HAP-1 (cell line): ENCODE data around the gene AGPS.
"Not testable (repeated sequence)": the region's sequence is repeated elsewhere in the genome, so short reads cannot be mapped to it uniquely, and the experiment has no call there.

Experiments
- DNase-seq, 2 experiments: peaks; one replicate each; pipeline ENCODE4 v3.0.0-alpha.2; 2016 to 2020; ENCODE audit warnings: low spot score in 2 of 2
- H3K27me3 ChIP-seq: fragments of 250-450 bp; sonication (Bioruptor Pico); 2 replicates; pipeline ENCODE4 v1.5.1; 2020; ENCODE audit warnings: low read depth, mild to moderate bottlenecking, moderate library complexity
- H3K36me3 ChIP-seq: fragments of 250-450 bp; sonication (Bioruptor Pico); replicated peaks from 2 replicates; pipeline ENCODE4 v1.5.1; 2020; ENCODE audit warnings: mild to moderate bottlenecking
- H3K4me1 ChIP-seq: fragments of 250-450 bp; sonication (Bioruptor Pico); 2 replicates; pipeline ENCODE4 v1.5.1; 2020; ENCODE audit warnings: mild to moderate bottlenecking
- H3K4me3 ChIP-seq: fragments of 250-450 bp; sonication (Bioruptor Pico); 2 replicates; pipeline ENCODE4 v1.5.1; 2020; ENCODE audit warnings: mild to moderate bottlenecking, moderate library complexity
- H3K9me3 ChIP-seq: fragments of 250-450 bp; sonication (Bioruptor Pico); 2 replicates; pipeline ENCODE4 v1.5.1; 2020; ENCODE audit warnings: mild to moderate bottlenecking, moderate library complexity
- in situ Hi-C: fragments of 300-500 bp; cut with MboI; formaldehyde crosslinking; loops from 3 replicates; pipeline ENCODE4 v1.14.3; 2020; ENCODE audit warnings: low sequenced_read_pairs, inconsistent platforms, mixed read lengths

The AGPS gene

GRCh38 chr2:177392373-177393202 is at the start of gene AGPS:
Gene AGPS (plus strand): TSS chr2:177392773. CDS start chr2:177392790, 17 bp downstream.
- Histone ChIP-seq H3K9me3 (no peaks in the 10 kb centered on the region), H3K27me3 (no peaks in the 10 kb centered on the region), H3K4me1 (peaks cover 33% of the 10 kb centered on the region), H3K4me3 (peak within 1 kb of the TSS; percentile 57), H3K36me3 (no peaks in the 10 kb centered on the region; the same call in 1 of the 2 replicates)
- DNase-seq = peak; percentile 45 to 82
- in situ Hi-C loops = no loop called here

DNA sequence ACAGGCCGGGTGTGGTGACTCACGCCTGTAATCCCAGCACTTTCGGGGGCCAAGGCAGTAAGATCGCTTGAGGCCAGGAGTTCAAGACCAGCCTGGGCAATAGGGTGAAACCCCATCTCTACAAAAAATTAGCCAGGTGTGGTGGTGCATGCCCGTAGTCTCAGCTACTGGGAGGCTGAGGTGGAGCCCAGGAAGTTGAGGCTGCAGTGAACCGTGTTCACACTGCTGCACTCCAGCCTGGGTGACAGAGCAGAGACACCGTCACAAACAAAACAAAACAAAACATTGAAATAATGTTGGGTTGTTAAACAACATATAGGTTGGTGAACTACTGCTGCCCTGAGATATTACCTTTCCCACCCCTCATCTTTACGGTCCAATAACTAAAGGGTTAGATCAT is 48.8 kb upstream of the AGPS start:
- H3K4me3 ChIP-seq = no peak overlapping the region
- no peaks in the 10 kb centered on the region for H3K27me3 ChIP-seq
- H3K36me3 ChIP-seq = no peaks in the 10 kb centered on the region
- in situ Hi-C loops = no loop called here
- DNase-seq = no peak
- H3K9me3 ChIP-seq = no peaks in the 10 kb centered on the region
- no peaks in the 10 kb centered on the region for H3K4me1 ChIP-seq

- H3K36me3 ChIP-seq = no peaks in the 10 kb centered on the region
- H3K4me1 ChIP-seq = no peaks in the 10 kb centered on the region
- in situ Hi-C loops = no loop called here
- H3K4me3 ChIP-seq = no peak overlapping the region
- no peak for DNase-seq
- no peaks in the 10 kb centered on the region for H3K9me3 ChIP-seq
- no peaks in the 10 kb centered on the region for H3K27me3 ChIP-seq
Measured at GRCh38 chr2:177344316-177344715, 48.3 kb upstream of the AGPS start.

GRCh38 chr2:177346192-177346591 is 46.4 kb upstream of the AGPS start:
- in situ Hi-C loops = no loop called here
- Histone ChIP-seq H3K4me3 (no peak overlapping the region), H3K4me1 (no peaks in the 10 kb centered on the region), H3K9me3 (no peaks in the 10 kb centered on the region), H3K36me3 (no peaks in the 10 kb centered on the region), H3K27me3 (no peaks in the 10 kb centered on the region)
- DNase-seq = no peak

DNA sequence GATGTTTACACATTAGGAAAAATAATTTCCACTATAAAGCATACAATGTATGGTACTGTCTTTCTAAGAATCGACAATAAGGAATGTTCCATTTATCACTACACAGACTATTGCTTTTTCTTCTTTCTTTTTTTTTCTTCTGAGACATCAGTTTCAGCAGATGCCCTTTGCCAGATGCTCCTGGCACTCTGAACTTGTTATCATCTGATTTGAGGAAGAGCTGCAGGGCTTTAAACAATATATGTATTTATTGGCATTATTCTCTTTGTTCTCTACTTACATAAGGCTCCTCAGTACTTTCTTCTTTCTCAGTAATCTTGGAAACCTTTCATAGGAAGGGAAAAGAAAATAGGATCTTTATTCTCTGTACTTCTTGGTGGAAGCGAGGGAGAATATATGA is 45.0 kb upstream of the AGPS start:
- no peaks in the 10 kb centered on the region for H3K4me1 ChIP-seq
- in situ Hi-C loops = no loop called here
- DNase-seq = no peak
- no peaks in the 10 kb centered on the region for H3K27me3 ChIP-seq
- H3K36me3 ChIP-seq = no peaks in the 10 kb centered on the region
- no peaks in the 10 kb centered on the region for H3K9me3 ChIP-seq
- H3K4me3 ChIP-seq = no peak overlapping the region

DNA sequence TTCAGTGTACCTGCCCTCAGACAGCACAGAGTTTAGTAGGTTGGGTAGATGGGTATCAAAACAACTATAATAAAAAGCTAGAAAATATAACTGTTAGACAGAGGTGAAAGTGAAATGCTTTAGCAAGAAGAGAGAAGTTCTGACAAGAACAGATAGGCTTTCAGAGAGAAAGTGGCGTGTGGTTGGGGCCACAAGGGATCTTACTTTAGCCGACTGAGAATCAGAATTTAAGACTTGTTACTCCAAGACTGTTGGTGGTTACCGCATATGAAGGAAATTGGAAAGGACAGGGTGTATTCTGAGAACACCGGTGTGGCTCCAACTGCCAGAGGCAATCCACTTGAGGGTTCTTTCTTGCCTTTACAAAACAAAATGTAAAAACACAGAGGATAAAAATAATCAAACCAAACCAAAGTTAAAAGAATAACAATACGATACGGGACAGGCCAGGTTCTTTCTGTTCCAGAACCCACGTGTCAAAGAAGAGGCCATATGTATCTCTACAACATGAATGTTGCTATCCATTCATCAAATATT is 44.4 kb upstream of the AGPS start:
- Histone ChIP-seq H3K36me3 (no peaks in the 10 kb centered on the region), H3K27me3 (no peaks in the 10 kb centered on the region), H3K4me3 (no peak overlapping the region), H3K9me3 (no peaks in the 10 kb centered on the region), H3K4me1 (no peaks in the 10 kb centered on the region)
- DNase-seq = no peak
- in situ Hi-C loops = no loop called here

DNA sequence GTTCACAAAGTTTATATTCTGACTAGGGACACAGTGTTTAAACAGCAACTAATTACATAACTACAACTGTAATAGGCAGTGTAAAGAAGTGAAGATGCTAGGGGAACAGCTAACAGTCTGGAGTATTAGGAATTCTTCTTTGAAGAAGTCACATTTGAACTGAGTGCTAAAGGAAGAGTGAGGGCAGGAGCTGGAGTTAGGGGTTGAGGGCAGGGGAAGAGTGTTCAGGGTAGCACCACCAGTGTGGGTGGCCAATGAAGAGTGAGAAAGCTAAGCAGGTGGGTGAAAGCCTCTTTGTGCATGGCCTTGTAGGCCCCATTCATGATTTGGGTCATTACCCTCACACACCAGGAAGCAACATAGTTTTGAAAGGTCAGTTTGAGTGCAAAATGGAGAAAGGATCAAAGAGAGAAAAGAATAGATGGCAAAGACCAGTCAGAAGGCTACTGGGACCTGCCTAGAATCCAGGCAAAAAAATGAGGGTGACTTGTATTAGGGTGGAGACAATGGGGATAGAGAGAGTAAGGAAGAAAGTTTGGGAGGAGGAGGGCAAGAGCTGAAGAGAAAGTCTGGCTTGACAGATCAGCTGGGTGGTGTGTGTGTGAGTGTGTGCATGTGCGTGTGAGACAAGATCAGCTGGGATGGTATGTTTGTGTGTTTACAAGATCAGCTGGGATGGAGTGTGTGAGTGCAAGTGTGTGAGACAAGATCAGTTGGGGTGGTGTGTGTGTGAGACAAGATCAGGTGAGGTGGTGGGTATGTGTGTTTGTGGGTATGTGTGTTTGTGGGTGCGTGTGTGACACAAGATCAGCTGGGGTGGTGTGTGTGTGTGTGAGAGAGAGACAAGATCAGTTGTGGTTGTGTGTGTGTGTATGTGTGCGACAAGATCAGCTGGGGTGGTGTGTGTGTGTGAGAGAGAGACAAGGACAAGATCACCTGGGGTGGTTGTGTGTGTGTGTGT is 43.6 kb upstream of the AGPS start:
- H3K4me1 ChIP-seq = no peaks in the 10 kb centered on the region
- no peaks in the 10 kb centered on the region for H3K27me3 ChIP-seq
- H3K36me3 ChIP-seq = no peaks in the 10 kb centered on the region
- no peaks in the 10 kb centered on the region for H3K9me3 ChIP-seq
- DNase-seq = no peak
- in situ Hi-C loops = no loop called here
- no peak overlapping the region for H3K4me3 ChIP-seq

- H3K4me3 ChIP-seq, H3K27me3 ChIP-seq, H3K36me3 ChIP-seq, in situ Hi-C loops, H3K9me3 ChIP-seq, DNase-seq, H3K4me1 ChIP-seq: not testable (repeated sequence)
Measured at GRCh38 chr2:177350624-177351023, 41.9 kb upstream of the AGPS start.

- H3K4me1 ChIP-seq, in situ Hi-C loops, H3K36me3 ChIP-seq: not testable (repeated sequence)
Measured at GRCh38 chr2:177351121-177351520, 41.5 kb upstream of the AGPS start.

GRCh38 chr2:177352441-177353186 is 40.0 kb upstream of the AGPS start:
- DNase-seq = no peak
- Histone ChIP-seq H3K36me3 (no peaks in the 10 kb centered on the region), H3K27me3 (no peaks in the 10 kb centered on the region), H3K4me3 (no peak overlapping the region), H3K4me1 (no peaks in the 10 kb centered on the region), H3K9me3 (no peaks in the 10 kb centered on the region)
- in situ Hi-C loops = no loop called here

More at GRCh38 chr2:177351121-177351520, 41.5 kb upstream of the AGPS start:
- H3K9me3 ChIP-seq, DNase-seq, H3K4me3 ChIP-seq, H3K27me3 ChIP-seq: not testable (repeated sequence)

GRCh38 chr2:177353187-177353478 is 39.4 kb upstream of the AGPS start:
- Histone ChIP-seq H3K9me3 (no peaks in the 10 kb centered on the region), H3K4me3 (no peak overlapping the region), H3K36me3 (no peaks in the 10 kb centered on the region), H3K4me1 (no peaks in the 10 kb centered on the region), H3K27me3 (no peaks in the 10 kb centered on the region)
- DNase-seq = no peak
- in situ Hi-C loops = no loop called here

DNA sequence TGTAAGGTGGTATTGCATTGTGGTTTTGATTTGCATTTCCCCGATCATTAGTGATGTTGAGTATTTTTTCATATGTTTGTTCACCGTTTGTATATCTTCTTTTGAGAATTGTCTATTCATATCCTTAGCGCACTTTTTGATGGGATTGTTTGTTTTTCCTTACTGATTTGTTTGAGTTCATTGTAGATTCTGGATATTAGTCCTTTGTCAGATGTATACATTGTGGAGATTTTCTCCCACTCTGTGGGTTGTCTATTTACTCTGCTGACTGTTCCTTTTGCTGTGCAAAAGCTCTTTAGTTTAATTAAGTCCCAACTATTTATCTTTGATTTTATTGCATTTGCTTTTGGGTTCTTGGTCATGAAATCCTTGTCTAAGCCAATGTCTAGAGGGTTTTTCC is 38.0 kb upstream of the AGPS start:
- DNase-seq, in situ Hi-C loops, H3K9me3 ChIP-seq, H3K36me3 ChIP-seq, H3K27me3 ChIP-seq, H3K4me3 ChIP-seq, H3K4me1 ChIP-seq: not testable (repeated sequence)

GRCh38 chr2:177355874-177356273 is 36.7 kb upstream of the AGPS start:
- Histone ChIP-seq H3K36me3 (no peaks in the 10 kb centered on the region), H3K4me1 (no peaks in the 10 kb centered on the region), H3K27me3 (no peaks in the 10 kb centered on the region; the same call in 1 of the 2 replicates), H3K9me3 (no peaks in the 10 kb centered on the region), H3K4me3 (no peak overlapping the region)
- no peak for DNase-seq
- in situ Hi-C loops = no loop called here
